Stimulated activated CD4-positive, alpha-beta T cell treated with anti-CD3 and anti-CD28 coated beads, Interleukin-12 subunit alpha, Interleukin-12 subunit beta, amount 100 ng/mL, for 24 hours (primary cell): ENCODE data around the gene NABP2.

Source experiments
- DNase-seq, 2 experiments: peaks; one replicate each; pipeline ENCODE4 v3.0.0-alpha.2; 2020; ENCODE audit warnings: low read depth in 2 of 2

The NABP2 gene

GRCh38 chr12:56213878-56214277 is 10.3 kb upstream of the NABP2 start:
- DNase-seq, result no peak

- no peak for DNase-seq
Measured at GRCh38 chr12:56216461-56216860, 7.7 kb upstream of the NABP2 start.

GRCh38 chr12:56219840-56220239 is 4.3 kb upstream of the NABP2 start:
- no peak for DNase-seq

GRCh38 chr12:56220611-56221231 is 3.4 kb upstream of the NABP2 start:
- no peak for DNase-seq

GRCh38 chr12:56221232-56221756 is 2.8 kb upstream of the NABP2 start:
- DNase-seq, result no peak

GRCh38 chr12:56221757-56222530 is 2.2 kb upstream of the NABP2 start, which contains the start of gene RNF41:
RNF41 (minus strand) TSS chr12:56221922; CDS start chr12:56214047, 7,875 bp downstream.
- DNase-seq, result peak; percentile 89 to 92

GRCh38 chr12:56222531-56222895 is 1.6 kb upstream of the NABP2 start:
- no peak for DNase-seq

- no peak for DNase-seq
Measured at GRCh38 chr12:56223571-56224101, 506 bp upstream of the NABP2 start.

- no peak for DNase-seq
Measured at GRCh38 chr12:56224954-56225353, 812 bp downstream of the NABP2 start.

- no peak for DNase-seq
Measured at GRCh38 chr12:56229082-56229481, 4.9 kb downstream of the NABP2 start.

GRCh38 chr12:56229916-56230431 is 5.8 kb downstream of the NABP2 start, which contains the start of gene SLC39A5:
SLC39A5 (plus strand) TSS chr12:56230051; CDS start chr12:56231275, 1,224 bp downstream.
- no peak for DNase-seq

GRCh38 chr12:56230432-56231183 is 6.5 kb downstream of the NABP2 start:
- DNase-seq, result no peak

- DNase-seq, result no peak
Measured at GRCh38 chr12:56231184-56231582, 7.0 kb downstream of the NABP2 start.

- no peak for DNase-seq
Measured at GRCh38 chr12:56234746-56235436, 10.7 kb downstream of the NABP2 start.

- DNase-seq, result no peak
Measured at GRCh38 chr12:56236091-56236490, 11.9 kb downstream of the NABP2 start.

GRCh38 chr12:56236985-56237384 is 12.8 kb downstream of the NABP2 start:
- DNase-seq, result no peak

- no peak for DNase-seq
Measured at GRCh38 chr12:56237552-56237951, 13.4 kb downstream of the NABP2 start.

GRCh38 chr12:56241424-56242303 is 17.5 kb downstream of the NABP2 start:
- no peak for DNase-seq

- DNase-seq, result no peak
Measured at GRCh38 chr12:56242986-56243385, 18.8 kb downstream of the NABP2 start.

GRCh38 chr12:56243731-56244181 is 19.6 kb downstream of the NABP2 start:
- no peak for DNase-seq
